GM23338 (cell line): ENCODE data around the gene HAUS5. TPM values are rescaled to one million over a fixed set of nuclear protein-coding genes. Genes with fewer than 3 reads are reported as not detected.

ENCODE experiments used
- ATAC-seq: fragments of 200-7000 bp; cut with Tn5 transposase; 3 replicates; pipeline ENCODE4 v1.9.1; 2020
- DNase-seq: peaks from one replicate; pipeline ENCODE4 v3.0.0-alpha.2; 2015; ENCODE audit warnings: low spot score
- H2AFZ ChIP-seq: fragments of 200-600 bp; sonication (generic); 2 replicates; pipeline ENCODE4 v1.8.0; 2016; ENCODE audit warnings: antibody characterized with exemption, mild to moderate bottlenecking, moderate library complexity
- H3F3A ChIP-seq: fragments of 200-600 bp; sonication (generic); replicated peaks from 2 replicates; pipeline ENCODE4 v1.8.0; 2017; ENCODE audit warnings: antibody characterized with exemption, mixed run types, low read depth
- H3K27ac ChIP-seq: fragments of 200-600 bp; sonication (generic); 2 replicates; pipeline ENCODE4 v1.6.1; 2016; ENCODE audit warnings: low read depth
- H3K27me3 ChIP-seq: fragments of 200-600 bp; sonication (generic); 2 replicates; pipeline ENCODE4 v1.8.0; 2016; ENCODE audit warnings: mild to moderate bottlenecking, mixed run types, moderate library complexity; ENCODE audit not compliant: insufficient read depth
- H3K36me3 ChIP-seq: fragments of 200-600 bp; sonication (generic); 2 replicates; pipeline ENCODE4 v1.8.0; 2016; ENCODE audit warnings: mild to moderate bottlenecking; ENCODE audit not compliant: insufficient read depth
- H3K4me1 ChIP-seq: fragments of 200-600 bp; sonication (generic); 2 replicates; pipeline ENCODE4 v1.8.0; 2016; ENCODE audit warnings: mild to moderate bottlenecking, moderate library complexity; ENCODE audit not compliant: insufficient read depth
- H3K4me2 ChIP-seq: fragments of 200-600 bp; sonication (generic); 2 replicates; pipeline ENCODE4 v1.7.1; 2017; ENCODE audit warnings: mixed run types
- H3K4me3 ChIP-seq: fragments of 200-600 bp; sonication (generic); 2 replicates; pipeline ENCODE4 v1.6.1; 2016; ENCODE audit warnings: mixed run types
- H3K79me2 ChIP-seq: fragments of 200-600 bp; sonication (generic); replicated peaks from 2 replicates; pipeline ENCODE4 v1.8.0; 2017; ENCODE audit warnings: mild to moderate bottlenecking; ENCODE audit not compliant: insufficient read depth
- H3K9me2 ChIP-seq: fragments of 200-600 bp; sonication (generic); 2 replicates; pipeline ENCODE4 v1.8.0; 2017; ENCODE audit not compliant: insufficient read depth
- H4K20me1 ChIP-seq: fragments of 200-600 bp; sonication (generic); replicated peaks from 2 replicates; pipeline ENCODE4 v1.8.0; 2017; ENCODE audit warnings: mild to moderate bottlenecking; ENCODE audit not compliant: insufficient read depth
- H3K27ac Mint-ChIP-seq: 2 replicates; pipeline ENCODE4 v1.8.0; 2020; ENCODE audit warnings: inconsistent platforms, mild to moderate bottlenecking, moderate library complexity, mixed read lengths
- H3K27me3 Mint-ChIP-seq: 3 replicates; pipeline ENCODE4 v1.8.0; 2022; ENCODE audit warnings: low read depth, mild to moderate bottlenecking, moderate library complexity, mixed read lengths, inconsistent platforms; ENCODE audit not compliant: insufficient read depth, poor library complexity
- H3K36me3 Mint-ChIP-seq: 3 replicates; pipeline ENCODE4 v1.8.0; 2021; ENCODE audit warnings: low read depth, mild to moderate bottlenecking, inconsistent platforms, moderate library complexity, mixed read lengths
- H3K4me1 Mint-ChIP-seq: 3 replicates; pipeline ENCODE4 v1.8.0; 2020; ENCODE audit warnings: mild to moderate bottlenecking, inconsistent platforms, mixed read lengths
- H3K4me3 Mint-ChIP-seq: 3 replicates; pipeline ENCODE4 v1.8.0; 2021; ENCODE audit warnings: moderate library complexity, mild to moderate bottlenecking, inconsistent platforms, mixed read lengths
- H3K9me3 Mint-ChIP-seq: 3 replicates; pipeline ENCODE4 v1.8.0; 2020; ENCODE audit warnings: moderate library complexity, mild to moderate bottlenecking, inconsistent platforms, mixed read lengths
- CREB1 ChIP-seq: fragments of 250-450 bp; sonication (Bioruptor Pico); IDR thresholded peaks from 2 replicates; pipeline ENCODE4 v1.5.0; 2020; ENCODE audit warnings: low read depth, mild to moderate bottlenecking, moderate library complexity
- EZH2 ChIP-seq: fragments of 200-600 bp; sonication (generic); IDR thresholded peaks from one replicate; pipeline ENCODE4 v1.8.0; 2017; ENCODE audit warnings: antibody characterized with exemption, mild to moderate bottlenecking, low read depth; ENCODE audit not compliant: unreplicated experiment
- JUNB ChIP-seq: IDR thresholded peaks from one replicate; pipeline ENCODE4 v1.6.1; 2016; ENCODE audit warnings: antibody characterized with exemption; ENCODE audit not compliant: unreplicated experiment
- POLR2AphosphoS5 ChIP-seq: IDR thresholded peaks from 2 replicates; pipeline ENCODE4 v1.6.1; 2016; ENCODE audit warnings: antibody characterized with exemption, low read depth
- STAT1 ChIP-seq: IDR thresholded peaks from one replicate; pipeline ENCODE4 v1.6.1; 2016; ENCODE audit warnings: antibody characterized with exemption; ENCODE audit not compliant: unreplicated experiment
- ZNF331 ChIP-seq: fragments of 250-450 bp; sonication (Bioruptor Pico); IDR thresholded peaks from 2 replicates; pipeline ENCODE4 v1.5.0; 2020; ENCODE audit warnings: low read depth, mild to moderate bottlenecking, moderate library complexity
- polyA plus RNA-seq: library from polyadenylated mRNA; unstranded; fragments of >200 nt; fragmentation: Nextera tagmentation; extraction: Ambion mirVana; gene quantifications from 2 replicates; pipeline ENCODE4 v1.2.1, GENCODE V29; 2016
- total RNA-seq: library from RNA; depleted of rRNA; stranded (reverse); fragments of >200 nt; shearing (Covaris generic); gene quantifications from 2 replicates; pipeline ENCODE4 v1.2.3, GENCODE V29; 2014
- TF ChIP-seq, protein P1 (sequence below): IDR thresholded peaks from 2 replicates; pipeline ENCODE4 v1.6.1; 2016; ENCODE audit warnings: antibody characterized with exemption
- TF ChIP-seq, protein P2 (sequence below): fragments of 250-450 bp; sonication (Bioruptor Pico); IDR thresholded peaks from 2 replicates; pipeline ENCODE4 v1.5.0; 2020; ENCODE audit warnings: mild to moderate bottlenecking, moderate library complexity
- TF ChIP-seq, protein P3 (sequence below): IDR thresholded peaks from one replicate; pipeline ENCODE4 v1.6.1; 2018; ENCODE audit warnings: antibody characterized with exemption; ENCODE audit not compliant: unreplicated experiment

The HAUS5 gene
- total and polyA plus RNA-seq, 2 experiments from 2014 or later = 21.9 to 23.2 TPM

GRCh38 chr19:35643255-35644205, 31.0 kb downstream of the HAUS5 start:
- no peaks in the 10 kb centered on the region; the same call in 1 of the 3 replicates for H3K9me3 Mint-ChIP-seq
- Histone ChIP-seq H3K27me3 (peaks cover 27% of the 10 kb centered on the region; the same call in 1 of the 2 replicates), H3F3A (0 out of 2 replicates have a peak, but pooled peaks cover 15% of the 10 kb centered on the region), H4K20me1 (no peaks in the 10 kb centered on the region), H3K4me1 (peaks cover 29% of the 10 kb centered on the region), H2AFZ (peak overlapping the region; percentile 96), H3K9me2 (no peaks in the 10 kb centered on the region), H3K27ac (peak overlapping the region; percentile 57; the same call in 1 of the 2 replicates), H3K79me2 (peaks cover 1% of the 10 kb centered on the region), H3K4me3 (peak overlapping the region; percentile 78), H3K4me2 (peak overlapping the region; percentile 95), H3K36me3 (no peaks in the 10 kb centered on the region)
- TF ChIP-seq, protein P1, sequence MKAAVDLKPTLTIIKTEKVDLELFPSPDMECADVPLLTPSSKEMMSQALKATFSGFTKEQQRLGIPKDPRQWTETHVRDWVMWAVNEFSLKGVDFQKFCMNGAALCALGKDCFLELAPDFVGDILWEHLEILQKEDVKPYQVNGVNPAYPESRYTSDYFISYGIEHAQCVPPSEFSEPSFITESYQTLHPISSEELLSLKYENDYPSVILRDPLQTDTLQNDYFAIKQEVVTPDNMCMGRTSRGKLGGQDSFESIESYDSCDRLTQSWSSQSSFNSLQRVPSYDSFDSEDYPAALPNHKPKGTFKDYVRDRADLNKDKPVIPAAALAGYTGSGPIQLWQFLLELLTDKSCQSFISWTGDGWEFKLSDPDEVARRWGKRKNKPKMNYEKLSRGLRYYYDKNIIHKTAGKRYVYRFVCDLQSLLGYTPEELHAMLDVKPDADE = no peak
- TF ChIP-seq EZH2 (no peak), JUNB (no peak), POLR2AphosphoS5 (peak; percentile 88), STAT1 (no peak), CREB1 (CRISPR knock-in tag) (peak; percentile 25; the same call in 1 of the 2 replicates), ZNF331 (CRISPR knock-in tag) (no peak)
- TF ChIP-seq, protein P2, sequence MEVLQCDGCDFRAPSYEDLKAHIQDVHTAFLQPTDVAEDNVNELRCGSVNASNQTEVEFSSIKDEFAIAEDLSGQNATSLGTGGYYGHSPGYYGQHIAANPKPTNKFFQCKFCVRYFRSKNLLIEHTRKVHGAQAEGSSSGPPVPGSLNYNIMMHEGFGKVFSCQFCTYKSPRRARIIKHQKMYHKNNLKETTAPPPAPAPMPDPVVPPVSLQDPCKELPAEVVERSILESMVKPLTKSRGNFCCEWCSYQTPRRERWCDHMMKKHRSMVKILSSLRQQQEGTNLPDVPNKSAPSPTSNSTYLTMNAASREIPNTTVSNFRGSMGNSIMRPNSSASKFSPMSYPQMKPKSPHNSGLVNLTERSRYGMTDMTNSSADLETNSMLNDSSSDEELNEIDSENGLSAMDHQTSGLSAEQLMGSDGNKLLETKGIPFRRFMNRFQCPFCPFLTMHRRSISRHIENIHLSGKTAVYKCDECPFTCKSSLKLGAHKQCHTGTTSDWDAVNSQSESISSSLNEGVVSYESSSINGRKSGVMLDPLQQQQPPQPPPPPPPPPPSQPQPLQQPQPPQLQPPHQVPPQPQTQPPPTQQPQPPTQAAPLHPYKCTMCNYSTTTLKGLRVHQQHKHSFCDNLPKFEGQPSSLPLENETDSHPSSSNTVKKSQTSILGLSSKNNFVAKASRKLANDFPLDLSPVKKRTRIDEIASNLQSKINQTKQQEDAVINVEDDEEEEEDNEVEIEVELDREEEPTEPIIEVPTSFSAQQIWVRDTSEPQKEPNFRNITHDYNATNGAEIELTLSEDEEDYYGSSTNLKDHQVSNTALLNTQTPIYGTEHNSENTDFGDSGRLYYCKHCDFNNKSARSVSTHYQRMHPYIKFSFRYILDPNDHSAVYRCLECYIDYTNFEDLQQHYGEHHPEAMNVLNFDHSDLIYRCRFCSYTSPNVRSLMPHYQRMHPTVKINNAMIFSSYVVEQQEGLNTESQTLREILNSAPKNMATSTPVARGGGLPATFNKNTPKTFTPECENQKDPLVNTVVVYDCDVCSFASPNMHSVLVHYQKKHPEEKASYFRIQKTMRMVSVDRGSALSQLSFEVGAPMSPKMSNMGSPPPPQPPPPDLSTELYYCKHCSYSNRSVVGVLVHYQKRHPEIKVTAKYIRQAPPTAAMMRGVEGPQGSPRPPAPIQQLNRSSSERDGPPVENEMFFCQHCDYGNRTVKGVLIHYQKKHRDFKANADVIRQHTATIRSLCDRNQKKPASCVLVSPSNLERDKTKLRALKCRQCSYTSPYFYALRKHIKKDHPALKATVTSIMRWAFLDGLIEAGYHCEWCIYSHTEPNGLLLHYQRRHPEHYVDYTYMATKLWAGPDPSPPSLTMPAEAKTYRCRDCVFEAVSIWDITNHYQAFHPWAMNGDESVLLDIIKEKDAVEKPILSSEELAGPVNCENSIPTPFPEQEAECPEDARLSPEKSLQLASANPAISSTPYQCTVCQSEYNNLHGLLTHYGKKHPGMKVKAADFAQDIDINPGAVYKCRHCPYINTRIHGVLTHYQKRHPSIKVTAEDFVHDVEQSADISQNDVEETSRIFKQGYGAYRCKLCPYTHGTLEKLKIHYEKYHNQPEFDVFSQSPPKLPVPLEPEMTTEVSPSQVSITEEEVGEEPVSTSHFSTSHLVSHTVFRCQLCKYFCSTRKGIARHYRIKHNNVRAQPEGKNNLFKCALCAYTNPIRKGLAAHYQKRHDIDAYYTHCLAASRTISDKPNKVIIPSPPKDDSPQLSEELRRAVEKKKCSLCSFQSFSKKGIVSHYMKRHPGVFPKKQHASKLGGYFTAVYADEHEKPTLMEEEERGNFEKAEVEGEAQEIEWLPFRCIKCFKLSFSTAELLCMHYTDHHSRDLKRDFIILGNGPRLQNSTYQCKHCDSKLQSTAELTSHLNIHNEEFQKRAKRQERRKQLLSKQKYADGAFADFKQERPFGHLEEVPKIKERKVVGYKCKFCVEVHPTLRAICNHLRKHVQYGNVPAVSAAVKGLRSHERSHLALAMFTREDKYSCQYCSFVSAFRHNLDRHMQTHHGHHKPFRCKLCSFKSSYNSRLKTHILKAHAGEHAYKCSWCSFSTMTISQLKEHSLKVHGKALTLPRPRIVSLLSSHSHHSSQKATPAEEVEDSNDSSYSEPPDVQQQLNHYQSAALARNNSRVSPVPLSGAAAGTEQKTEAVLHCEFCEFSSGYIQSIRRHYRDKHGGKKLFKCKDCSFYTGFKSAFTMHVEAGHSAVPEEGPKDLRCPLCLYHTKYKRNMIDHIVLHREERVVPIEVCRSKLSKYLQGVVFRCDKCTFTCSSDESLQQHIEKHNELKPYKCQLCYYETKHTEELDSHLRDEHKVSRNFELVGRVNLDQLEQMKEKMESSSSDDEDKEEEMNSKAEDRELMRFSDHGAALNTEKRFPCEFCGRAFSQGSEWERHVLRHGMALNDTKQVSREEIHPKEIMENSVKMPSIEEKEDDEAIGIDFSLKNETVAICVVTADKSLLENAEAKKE (CRISPR knock-in tag) = no peak
- TF ChIP-seq, protein P3, sequence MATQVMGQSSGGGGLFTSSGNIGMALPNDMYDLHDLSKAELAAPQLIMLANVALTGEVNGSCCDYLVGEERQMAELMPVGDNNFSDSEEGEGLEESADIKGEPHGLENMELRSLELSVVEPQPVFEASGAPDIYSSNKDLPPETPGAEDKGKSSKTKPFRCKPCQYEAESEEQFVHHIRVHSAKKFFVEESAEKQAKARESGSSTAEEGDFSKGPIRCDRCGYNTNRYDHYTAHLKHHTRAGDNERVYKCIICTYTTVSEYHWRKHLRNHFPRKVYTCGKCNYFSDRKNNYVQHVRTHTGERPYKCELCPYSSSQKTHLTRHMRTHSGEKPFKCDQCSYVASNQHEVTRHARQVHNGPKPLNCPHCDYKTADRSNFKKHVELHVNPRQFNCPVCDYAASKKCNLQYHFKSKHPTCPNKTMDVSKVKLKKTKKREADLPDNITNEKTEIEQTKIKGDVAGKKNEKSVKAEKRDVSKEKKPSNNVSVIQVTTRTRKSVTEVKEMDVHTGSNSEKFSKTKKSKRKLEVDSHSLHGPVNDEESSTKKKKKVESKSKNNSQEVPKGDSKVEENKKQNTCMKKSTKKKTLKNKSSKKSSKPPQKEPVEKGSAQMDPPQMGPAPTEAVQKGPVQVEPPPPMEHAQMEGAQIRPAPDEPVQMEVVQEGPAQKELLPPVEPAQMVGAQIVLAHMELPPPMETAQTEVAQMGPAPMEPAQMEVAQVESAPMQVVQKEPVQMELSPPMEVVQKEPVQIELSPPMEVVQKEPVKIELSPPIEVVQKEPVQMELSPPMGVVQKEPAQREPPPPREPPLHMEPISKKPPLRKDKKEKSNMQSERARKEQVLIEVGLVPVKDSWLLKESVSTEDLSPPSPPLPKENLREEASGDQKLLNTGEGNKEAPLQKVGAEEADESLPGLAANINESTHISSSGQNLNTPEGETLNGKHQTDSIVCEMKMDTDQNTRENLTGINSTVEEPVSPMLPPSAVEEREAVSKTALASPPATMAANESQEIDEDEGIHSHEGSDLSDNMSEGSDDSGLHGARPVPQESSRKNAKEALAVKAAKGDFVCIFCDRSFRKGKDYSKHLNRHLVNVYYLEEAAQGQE = no peak
- peaks cover 26% of the 10 kb centered on the region for H3K27me3 Mint-ChIP-seq
- 0 out of 2 replicates have a peak overlapping the region, but pooled peaks have one; percentile 74 for H3K27ac Mint-ChIP-seq
- DNase-seq (peak; percentile 96), ATAC-seq (peak; percentile 46)
- peaks cover 37% of the 10 kb centered on the region for H3K4me1 Mint-ChIP-seq
- H3K4me3 Mint-ChIP-seq = peak overlapping the region; percentile 83
- H3K36me3 Mint-ChIP-seq = no peaks in the 10 kb centered on the region; the same call in 2 of the 3 replicates
